IMR-90 (cell line): ENCODE measurements around the gene SIX2.

Experiments
- BHLHE40 ChIP-seq: fragments of 150-350 bp; IDR thresholded peaks from 2 replicates; pipeline ENCODE4 v1.6.1; 2016; ENCODE audit warnings: mild to moderate bottlenecking, low read depth, low read length
- CEBPB ChIP-seq: IDR thresholded peaks from 2 replicates; pipeline ENCODE4 v1.6.1; 2012; ENCODE audit warnings: low read depth, low read length, improper control_type of control experiment
- CTCF ChIP-seq: conservative IDR thresholded peaks from 2 replicates; pipeline ENCODE4 v1.5.1; 2012; ENCODE audit warnings: mild to moderate bottlenecking, low read depth, low read length, improper control_type of control experiment
- MAZ ChIP-seq: IDR thresholded peaks from 2 replicates; pipeline ENCODE4 v1.6.1; 2012; ENCODE audit warnings: low read depth, mild to moderate bottlenecking, low read length, improper control_type of control experiment, moderate library complexity, borderline replicate concordance
- MXI1 ChIP-seq: IDR thresholded peaks from 2 replicates; pipeline ENCODE4 v1.6.1; 2012; ENCODE audit warnings: low read depth, mild to moderate bottlenecking, low read length, moderate library complexity, borderline replicate concordance
- POLR2A ChIP-seq: IDR thresholded peaks from 2 replicates; pipeline ENCODE4 v1.6.1; 2012; ENCODE audit warnings: mild to moderate bottlenecking, low read depth, low read length
- RAD21 ChIP-seq: IDR thresholded peaks from 2 replicates; pipeline ENCODE4 v1.6.1; 2012; ENCODE audit warnings: low read length, improper control_type of control experiment
- RCOR1 ChIP-seq: IDR thresholded peaks from 2 replicates; pipeline ENCODE4 v1.6.1; 2012; ENCODE audit warnings: mild to moderate bottlenecking, low read length, improper control_type of control experiment; ENCODE audit not compliant: insufficient replicate concordance
- RFX5 ChIP-seq: IDR thresholded peaks from 2 replicates; pipeline ENCODE4 v1.8.0; 2012; ENCODE audit warnings: low read depth, mild to moderate bottlenecking, low read length, moderate library complexity
- SMC3 ChIP-seq: fragments of 150-350 bp; IDR thresholded peaks from 2 replicates; pipeline ENCODE4 v1.6.1; 2016; ENCODE audit warnings: low read depth, mild to moderate bottlenecking, antibody characterized with exemption, low read length, moderate library complexity
- USF2 ChIP-seq: fragments of 150-350 bp; IDR thresholded peaks from 2 replicates; pipeline ENCODE4 v1.6.1; 2017; ENCODE audit warnings: mild to moderate bottlenecking, antibody characterized with exemption, low read length, low read depth

GRCh38 chr2:45014016-45014702 lies 4.9 kb upstream of the SIX2 start:
- TF ChIP-seq CTCF (peak; percentile 44), POLR2A (no peak), CEBPB (peak; percentile 17; the same call in 1 of the 2 replicates), RFX5 (no peak), USF2 (no peak), MAZ (no peak), SMC3 (no peak), MXI1 (no peak), BHLHE40 (no peak), RCOR1 (no peak), RAD21 (no peak)
